ENCODE results near the gene BARX2. TPM values are rescaled to one million over a fixed set of nuclear protein-coding genes. Genes with fewer than 3 reads are reported as not detected.

The BARX2 gene
- total RNA-seq, 4 donors from 2014 or later, result 0.83 TPM; not detected in 3

GRCh38 chr11:129390303-129390821 is 14.7 kb downstream of the BARX2 start:
- TF ChIP-seq POLR2A (IDR thresholded peaks at IDR 0.05) (no peak), CTCF (IDR thresholded peaks at IDR 0.05) (no peak)
- no peaks in the 10 kb centered on the region for H3K36me3 ChIP-seq
- intact Hi-C loops (cut with DNase I; ENCODE audit: low total_unique reads), result no loop called here

DNA sequence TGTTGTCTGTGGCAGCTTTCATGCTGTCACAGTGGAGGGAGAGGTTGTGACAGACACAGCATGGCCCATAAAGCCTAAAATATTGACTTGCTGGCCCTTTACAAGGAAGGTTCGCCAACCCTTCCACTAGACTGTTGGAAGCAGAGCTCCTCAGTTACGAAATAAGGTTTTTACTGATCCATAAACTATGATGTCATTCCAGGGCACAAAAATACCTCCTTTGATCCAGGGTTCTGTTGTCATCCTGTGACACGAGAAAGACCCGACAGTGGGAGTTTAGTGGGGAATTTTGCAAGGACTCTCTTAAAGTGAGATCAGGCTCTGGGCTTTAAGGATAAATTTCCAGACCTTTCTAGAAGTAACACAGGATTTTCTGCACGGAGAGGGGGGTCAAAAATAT is 15.7 kb downstream of the BARX2 start:
- peaks cover 0 to 4% of the 10 kb centered on the region in 2 donors for H3K27me3 ChIP-seq

More at GRCh38 chr11:129390303-129390821, 14.7 kb downstream of the BARX2 start:
- no peaks in the 10 kb centered on the region for H3K9me3 ChIP-seq
- no peak for DNase-seq
- no peak overlapping the region for H3K27ac ChIP-seq
- no peak overlapping the region for H3K4me3 ChIP-seq
- H3K27me3 ChIP-seq, result peaks cover 0 to 4% of the 10 kb centered on the region in 2 donors
- H3K4me1 ChIP-seq, result no peaks in the 10 kb centered on the region

GRCh38 chr11:129391821-129392220 is 16.2 kb downstream of the BARX2 start:
- H3K9me3 ChIP-seq, result no peaks in the 10 kb centered on the region
- no peak for DNase-seq
- intact Hi-C loops (cut with DNase I; ENCODE audit: low total_unique reads), result no loop called here
- peaks cover 0 to 4% of the 10 kb centered on the region in 2 donors for H3K27me3 ChIP-seq
- H3K4me1 ChIP-seq, result no peaks in the 10 kb centered on the region
- H3K36me3 ChIP-seq, result no peaks in the 10 kb centered on the region
- TF ChIP-seq CTCF (IDR thresholded peaks at IDR 0.05) (no peak), POLR2A (IDR thresholded peaks at IDR 0.05) (no peak)
- no peak overlapping the region for H3K27ac ChIP-seq
- no peak overlapping the region for H3K4me3 ChIP-seq

More for the DNA sequence above, 15.7 kb downstream of the BARX2 start:
- no peaks in the 10 kb centered on the region for H3K9me3 ChIP-seq
- no peak overlapping the region for H3K4me3 ChIP-seq
- no peaks in the 10 kb centered on the region for H3K4me1 ChIP-seq
- no peak for DNase-seq
- no peaks in the 10 kb centered on the region for H3K36me3 ChIP-seq
- intact Hi-C loops (cut with DNase I; ENCODE audit: low total_unique reads), result no loop called here
- H3K27ac ChIP-seq, result no peak overlapping the region
- TF ChIP-seq POLR2A (IDR thresholded peaks at IDR 0.05) (no peak), CTCF (IDR thresholded peaks at IDR 0.05) (no peak)

- H3K9me3 ChIP-seq, result no peaks in the 10 kb centered on the region
- no peak for DNase-seq
- H3K27ac ChIP-seq, result no peak overlapping the region
- H3K4me1 ChIP-seq, result no peaks in the 10 kb centered on the region
- intact Hi-C loops (cut with DNase I; ENCODE audit: low total_unique reads), result no loop called here
- H3K36me3 ChIP-seq, result no peaks in the 10 kb centered on the region
- no peak overlapping the region for H3K4me3 ChIP-seq
- peaks cover 0 to 4% of the 10 kb centered on the region in 2 donors for H3K27me3 ChIP-seq
- TF ChIP-seq CTCF (IDR thresholded peaks at IDR 0.05), result no peak
- no peak for TF ChIP-seq POLR2A (IDR thresholded peaks at IDR 0.05)
Observed at GRCh38 chr11:129392995-129393394, 17.3 kb downstream of the BARX2 start.

GRCh38 chr11:129394709-129395108 is 19.1 kb downstream of the BARX2 start:
- Histone ChIP-seq H3K27ac (no peak overlapping the region), H3K9me3 (no peaks in the 10 kb centered on the region), H3K4me1 (no peaks in the 10 kb centered on the region), H3K4me3 (no peak overlapping the region), H3K36me3 (no peaks in the 10 kb centered on the region), H3K27me3 (peaks cover 0 to 4% of the 10 kb centered on the region in 2 donors)
- TF ChIP-seq CTCF (IDR thresholded peaks at IDR 0.05) (no peak), POLR2A (IDR thresholded peaks at IDR 0.05) (no peak)
- intact Hi-C loops (cut with DNase I; ENCODE audit: low total_unique reads), result no loop called here
- DNase-seq, result no peak

Measured in uterus (tissue), 4 donors.